LNCAP (cell line): ENCODE results near the gene RAD51D.

Source experiments
- TF ChIP-seq, protein P1 (sequence below): fragments of 450-650 bp; IDR thresholded peaks from 2 replicates; pipeline ENCODE4 v1.5.1; 2017; ENCODE audit warnings: mild to moderate bottlenecking

The RAD51D gene

DNA sequence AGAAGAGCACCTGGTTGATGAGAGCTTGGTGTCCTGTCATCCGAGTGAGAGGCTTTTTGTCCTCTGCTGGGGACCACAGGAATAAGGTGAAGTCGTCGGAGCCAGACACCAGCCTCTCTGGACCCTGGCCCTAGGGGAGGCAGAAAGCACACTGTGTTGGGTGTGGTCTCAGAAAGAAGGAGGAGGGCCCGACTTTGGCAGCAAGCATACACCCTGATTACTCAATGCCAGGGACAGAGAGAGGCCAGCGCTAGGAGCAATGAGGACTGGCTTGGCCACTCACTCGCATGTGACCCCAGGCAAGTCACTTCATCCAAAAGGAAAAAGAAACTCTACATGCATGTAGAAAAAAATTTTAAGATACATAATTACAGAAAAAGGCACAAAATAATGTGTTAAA lies 15.7 kb upstream of the RAD51D start:
- TF ChIP-seq, protein P1, sequence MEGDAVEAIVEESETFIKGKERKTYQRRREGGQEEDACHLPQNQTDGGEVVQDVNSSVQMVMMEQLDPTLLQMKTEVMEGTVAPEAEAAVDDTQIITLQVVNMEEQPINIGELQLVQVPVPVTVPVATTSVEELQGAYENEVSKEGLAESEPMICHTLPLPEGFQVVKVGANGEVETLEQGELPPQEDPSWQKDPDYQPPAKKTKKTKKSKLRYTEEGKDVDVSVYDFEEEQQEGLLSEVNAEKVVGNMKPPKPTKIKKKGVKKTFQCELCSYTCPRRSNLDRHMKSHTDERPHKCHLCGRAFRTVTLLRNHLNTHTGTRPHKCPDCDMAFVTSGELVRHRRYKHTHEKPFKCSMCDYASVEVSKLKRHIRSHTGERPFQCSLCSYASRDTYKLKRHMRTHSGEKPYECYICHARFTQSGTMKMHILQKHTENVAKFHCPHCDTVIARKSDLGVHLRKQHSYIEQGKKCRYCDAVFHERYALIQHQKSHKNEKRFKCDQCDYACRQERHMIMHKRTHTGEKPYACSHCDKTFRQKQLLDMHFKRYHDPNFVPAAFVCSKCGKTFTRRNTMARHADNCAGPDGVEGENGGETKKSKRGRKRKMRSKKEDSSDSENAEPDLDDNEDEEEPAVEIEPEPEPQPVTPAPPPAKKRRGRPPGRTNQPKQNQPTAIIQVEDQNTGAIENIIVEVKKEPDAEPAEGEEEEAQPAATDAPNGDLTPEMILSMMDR, result no peak

DNA sequence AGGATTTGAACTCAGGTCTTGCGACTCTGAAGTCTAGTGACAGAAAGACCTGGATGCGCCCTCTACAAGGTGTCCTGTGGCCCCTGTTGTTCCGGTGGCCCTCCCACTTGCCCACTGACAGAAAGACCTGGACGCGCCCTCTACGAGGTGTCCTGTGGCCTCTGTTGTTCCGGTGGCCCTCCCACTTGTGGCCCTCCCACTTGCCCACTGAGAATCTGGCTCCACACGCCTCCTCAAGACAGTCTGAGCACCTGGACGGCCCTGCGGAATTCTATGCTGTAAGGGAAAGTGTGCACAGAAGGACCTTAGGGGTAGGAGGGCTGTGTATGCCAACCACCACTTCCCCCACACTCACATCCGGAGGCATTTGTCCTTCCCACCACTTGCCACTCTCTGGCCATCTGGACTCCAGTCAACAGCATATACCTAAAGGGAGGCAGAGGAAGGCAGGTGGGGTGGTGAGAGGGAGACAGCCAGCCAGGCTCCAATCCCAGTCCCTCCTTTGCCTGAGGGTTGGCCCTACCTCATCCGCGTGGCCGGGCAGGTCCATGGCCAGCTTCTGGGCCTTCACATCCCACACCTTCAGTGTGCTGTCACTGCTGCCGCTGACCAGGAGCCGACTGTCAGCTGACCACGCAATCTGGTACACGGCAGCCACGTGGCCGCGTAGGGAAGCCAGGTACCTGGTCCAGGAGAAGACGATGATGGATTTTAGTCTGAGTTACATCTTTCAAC lies 13.3 kb upstream of the RAD51D start:
- TF ChIP-seq, protein P1, result no peak

DNA sequence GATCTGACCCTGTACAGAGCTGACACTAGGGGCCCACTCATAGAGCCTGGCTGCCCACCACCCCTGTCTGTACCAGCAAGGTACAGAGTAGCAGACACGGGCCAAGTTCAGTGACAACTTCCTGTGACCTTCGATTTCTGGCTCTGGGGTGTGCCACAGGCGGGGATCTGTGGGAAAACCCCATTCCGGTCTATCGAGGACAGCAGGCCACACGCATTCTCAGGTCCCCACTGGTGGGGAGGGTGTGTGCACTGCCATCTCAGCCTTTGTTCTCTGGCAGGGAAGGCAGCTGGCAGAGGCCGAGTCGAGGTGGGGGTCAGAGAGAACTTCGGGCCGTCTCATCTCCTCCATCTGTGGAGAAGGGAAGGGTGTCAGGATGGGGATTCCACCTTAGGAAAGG lies 12.4 kb upstream of the RAD51D start:
- TF ChIP-seq, protein P1, result no peak

DNA sequence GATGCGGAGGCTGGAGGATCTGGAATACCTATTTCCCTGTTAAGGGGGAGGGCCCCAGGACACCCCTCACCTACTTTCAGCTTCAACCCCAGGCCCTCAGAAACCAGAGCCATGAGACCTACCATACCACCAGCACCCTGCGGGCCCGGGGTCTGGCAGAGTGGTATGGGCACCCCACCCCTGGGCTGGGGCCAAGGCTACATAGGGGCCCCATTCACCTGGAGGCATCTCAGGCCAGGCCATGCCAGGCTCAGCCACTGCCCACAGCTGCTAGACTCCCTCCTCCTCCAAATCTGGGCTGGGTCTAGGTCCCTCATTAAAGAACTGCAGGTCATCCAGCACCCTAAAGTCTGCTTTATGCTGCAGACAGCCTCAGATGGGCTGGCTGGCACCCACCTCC lies 10.7 kb upstream of the RAD51D start:
- TF ChIP-seq, protein P1, result no peak

DNA sequence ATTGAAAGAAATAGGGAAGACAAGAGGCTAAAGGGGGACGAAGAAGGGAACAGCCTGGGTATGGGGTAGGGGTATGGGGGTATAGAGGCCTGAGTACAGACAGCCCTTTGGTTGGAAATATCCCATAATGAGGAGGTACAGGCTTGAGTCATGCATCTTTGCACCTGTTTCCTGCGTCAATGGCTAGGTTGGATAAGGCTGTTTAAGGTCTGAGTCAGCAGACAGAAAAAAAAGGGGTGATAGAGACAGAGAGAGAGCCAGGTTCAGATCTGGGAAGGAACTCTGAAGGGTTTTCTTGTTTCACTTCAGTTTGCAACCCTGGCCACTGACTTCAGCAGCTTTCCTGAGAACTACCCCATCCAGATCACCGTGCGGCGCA lies 10.3 kb upstream of the RAD51D start:
- TF ChIP-seq, protein P1, result no peak

DNA sequence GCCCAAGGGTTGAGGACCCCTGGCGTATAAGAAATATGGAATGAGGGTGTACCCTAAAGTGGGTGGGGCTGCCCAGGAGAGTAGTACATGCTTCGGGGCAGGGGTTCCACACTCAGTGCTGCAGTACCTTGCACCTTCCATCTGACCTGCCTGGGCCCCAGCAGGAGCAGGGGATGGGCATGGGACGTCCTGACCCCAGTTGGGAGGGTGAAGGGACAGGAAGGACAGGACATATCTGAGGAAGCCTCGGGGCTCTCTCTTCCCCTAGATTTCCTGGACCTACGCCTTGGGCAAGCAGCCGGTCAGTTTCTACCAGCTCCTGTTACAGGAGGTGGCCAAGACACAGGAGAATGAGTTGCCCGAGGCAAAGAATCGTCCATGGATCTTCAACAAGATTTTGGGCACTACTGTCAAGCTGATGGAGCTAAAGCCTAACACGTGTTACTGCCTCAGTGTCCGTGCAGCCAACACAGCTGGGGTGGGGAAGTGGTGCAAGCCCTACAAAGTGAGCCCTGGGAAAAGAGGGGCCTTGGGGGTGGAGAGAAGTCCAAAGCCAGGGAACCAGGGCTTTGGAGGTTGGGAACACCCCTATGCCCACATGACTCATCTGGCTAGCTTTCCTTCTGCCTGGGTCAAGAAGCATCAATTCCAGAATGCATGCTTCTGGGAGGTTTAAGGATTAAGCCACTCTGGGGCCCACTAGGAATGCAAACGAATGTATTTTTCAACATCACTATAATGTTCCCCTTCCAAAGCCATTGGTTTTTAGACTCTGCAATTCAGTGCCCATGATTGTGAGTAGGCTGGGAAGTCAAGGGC lies 9.7 kb upstream of the RAD51D start:
- TF ChIP-seq, protein P1, result no peak

DNA sequence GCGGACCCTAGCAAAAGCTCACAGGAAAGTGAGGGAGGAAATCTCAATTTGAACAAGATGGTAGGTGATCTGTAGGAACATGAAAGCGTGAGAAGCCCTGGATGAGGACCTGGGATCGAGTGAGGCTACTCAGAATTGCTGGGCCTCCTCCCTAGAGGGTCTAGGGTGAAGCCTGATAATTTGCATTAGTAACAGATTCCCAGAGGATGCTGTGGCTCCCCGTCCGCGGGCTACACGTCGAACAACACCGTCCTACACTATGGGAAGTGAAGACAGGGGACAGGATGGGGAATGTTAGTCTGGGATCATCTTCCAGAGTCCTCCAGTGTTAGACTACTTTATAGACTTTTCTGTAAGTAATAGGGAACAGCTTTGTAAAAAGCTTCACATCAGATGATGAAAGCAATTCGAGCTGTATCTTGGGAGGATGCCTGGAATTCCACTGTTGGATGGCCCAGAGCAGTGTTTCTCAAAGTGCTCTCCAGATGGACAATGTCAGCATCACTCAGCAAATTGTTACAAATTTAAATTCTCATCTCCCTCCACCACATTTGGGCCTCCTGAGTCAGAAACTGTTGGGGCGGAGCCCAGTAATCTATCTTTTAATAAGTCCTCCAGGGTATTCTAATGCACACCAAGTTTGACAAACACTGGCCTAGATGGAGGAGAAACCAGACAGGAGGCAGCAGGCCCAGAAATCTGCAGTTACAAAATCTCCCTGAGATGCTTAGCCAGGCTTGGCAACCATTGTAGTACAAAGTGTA lies 8.3 kb upstream of the RAD51D start:
- TF ChIP-seq, protein P1, result no peak
